Prostate gland (tissue), 2 donors: ENCODE data around the gene ZNF487. TPM values are rescaled to one million over a fixed set of nuclear protein-coding genes. Genes with fewer than 3 reads are reported as not detected.
"Not testable (repeated sequence)": the region's sequence is repeated elsewhere in the genome, so short reads cannot be mapped to it uniquely, and the experiment has no call there.

Experiments
- DNase-seq: peaks from one replicate; pipeline ENCODE4 v3.0.0-alpha.2; 2019; ENCODE audit warnings: low spot score
- H3K27ac ChIP-seq, 2 donors: fragments of 200-600 bp; sonication (generic); 2 replicates each; pipeline ENCODE4 v1.5.1; 2017 to 2019
- H3K27me3 ChIP-seq: fragments of 200-600 bp; sonication (generic); replicated peaks from 2 replicates; pipeline ENCODE4 v1.5.1; 2019; ENCODE audit not compliant: insufficient read depth
- H3K36me3 ChIP-seq, 2 donors: fragments of 200-600 bp; sonication (generic); 1 replicate in 1 of 2; 2 replicates in 1 of 2; pipeline versions ENCODE4 v1.5.1 to v1.8.1; 2017 to 2019
- H3K4me1 ChIP-seq: fragments of 200-600 bp; sonication (generic); replicated peaks from 2 replicates; pipeline ENCODE4 v1.5.1; 2019
- H3K4me3 ChIP-seq, 2 donors: fragments of 200-600 bp; sonication (generic); 2 replicates each; pipeline ENCODE4 v1.5.1; 2017 to 2019
- H3K9me3 ChIP-seq: fragments of 200-600 bp; sonication (generic); 2 replicates; pipeline ENCODE4 v1.5.1; 2017
- CTCF ChIP-seq, 4 experiments: fragments of 200-600 bp in 2 of 4; fragments of 450-650 bp in 2 of 4; sonication (generic) in 2 of 4; IDR thresholded peaks; 1 replicate in 3 of 4; 2 replicates in 1 of 4; pipeline ENCODE4 v1.5.1; 2016 to 2019; ENCODE audit warnings: antibody characterized with exemption in 4 of 4, mild to moderate bottlenecking in 2 of 4, moderate library complexity in 2 of 4
- POLR2A ChIP-seq: fragments of 450-650 bp; IDR thresholded peaks from one replicate; pipeline ENCODE4 v1.6.1; 2016; ENCODE audit warnings: antibody characterized with exemption, mild to moderate bottlenecking
- POLR2AphosphoS5 ChIP-seq: sonication (generic); formaldehyde crosslinking; IDR thresholded peaks from one replicate; pipeline ENCODE4 v1.6.1; 2017; ENCODE audit warnings: antibody characterized with exemption
- WGBS: methylation state at CpG from one replicate; pipeline ENCODE4 v1.1.5; 2018; 5-methylcytosine and 5-hydroxymethylcytosine counted together
- intact Hi-C: fragments of 100-400 bp; cut with DNase I; formaldehyde crosslinking; loops from one replicate; pipeline ENCODE4 v1.14.2; 2022
- total RNA-seq, 2 donors: library from RNA; depleted of rRNA; stranded (reverse); fragments of >200 nt; gene quantifications; one replicate each; pipeline ENCODE4 v1.1.0, GENCODE V29; 2016

Gene ZNF487
- total RNA-seq, 2 donors from 2014 or later: 6.6 to 12.5 TPM

- intact Hi-C loops: no loop called here
- no peak overlapping the region for H3K27ac ChIP-seq
- TF ChIP-seq POLR2A (no peak), POLR2AphosphoS5 (no peak), CTCF (IDR thresholded peaks at IDR 0.05) (no peak)
- no peaks in the 10 kb centered on the region for H3K9me3 ChIP-seq
- peaks cover 0 to 53% of the 10 kb centered on the region in 2 donors for H3K36me3 ChIP-seq
- H3K4me3 ChIP-seq: no peak overlapping the region
- no peak for DNase-seq
- WGBS: 86% methylated on average over 6 of the region's 6 CpGs
- H3K27me3 ChIP-seq: no peaks in the 10 kb centered on the region
- H3K4me1 ChIP-seq: peaks cover 2% of the 10 kb centered on the region
These were observed 45.4 kb upstream of the ZNF487 start for GRCh38 chr10:43391496-43391895.

- intact Hi-C loops: no loop called here
- no peak overlapping the region for H3K4me3 ChIP-seq
- no peak overlapping the region for H3K27ac ChIP-seq
- 82% methylated on average over 3 of the region's 3 CpGs for WGBS
- H3K4me1 ChIP-seq: peaks cover 2% of the 10 kb centered on the region
- no peaks in the 10 kb centered on the region for H3K27me3 ChIP-seq
- DNase-seq: no peak
- TF ChIP-seq CTCF (IDR thresholded peaks at IDR 0.05) (no peak), POLR2A (no peak), POLR2AphosphoS5 (no peak)
- peaks cover 0 to 40% of the 10 kb centered on the region in 2 donors for H3K36me3 ChIP-seq
- no peaks in the 10 kb centered on the region for H3K9me3 ChIP-seq
These were observed 44.2 kb upstream of the ZNF487 start for GRCh38 chr10:43392748-43393147.

GRCh38 chr10:43393186-43393585, 43.7 kb upstream of the ZNF487 start:
- H3K4me3 ChIP-seq, H3K27me3 ChIP-seq, intact Hi-C loops, H3K4me1 ChIP-seq, H3K27ac ChIP-seq, DNase-seq, H3K9me3 ChIP-seq: not testable (repeated sequence)
- peaks cover 0 to 36% of the 10 kb centered on the region in 2 donors for H3K36me3 ChIP-seq
- WGBS: 93% methylated on average over 11 of the region's 11 CpGs

- no peak overlapping the region for H3K27ac ChIP-seq
- 78% methylated on average over 3 of the region's 3 CpGs for WGBS
- peaks cover 5% of the 10 kb centered on the region for H3K4me1 ChIP-seq
- no peak for TF ChIP-seq POLR2A
- TF ChIP-seq POLR2AphosphoS5: no peak
- no peak for TF ChIP-seq CTCF (IDR thresholded peaks at IDR 0.05)
- peaks cover 0 to 30% of the 10 kb centered on the region in 2 donors for H3K36me3 ChIP-seq
- no peak for DNase-seq
- no peak overlapping the region for H3K4me3 ChIP-seq
- intact Hi-C loops: no loop called here
- no peaks in the 10 kb centered on the region for H3K9me3 ChIP-seq
- no peaks in the 10 kb centered on the region for H3K27me3 ChIP-seq
These were observed 43.1 kb upstream of the ZNF487 start for GRCh38 chr10:43393606-43394360.

GRCh38 chr10:43394868-43395267, 42.0 kb upstream of the ZNF487 start:
- H3K9me3 ChIP-seq: no peaks in the 10 kb centered on the region
- H3K36me3 ChIP-seq: peaks cover 0 to 28% of the 10 kb centered on the region in 2 donors
- H3K4me1 ChIP-seq: peaks cover 5% of the 10 kb centered on the region
- no peak for TF ChIP-seq POLR2A
- no peak for TF ChIP-seq CTCF (IDR thresholded peaks at IDR 0.05)
- no peak for TF ChIP-seq POLR2AphosphoS5
- DNase-seq: no peak
- 76% methylated on average over 6 of the region's 6 CpGs for WGBS
- H3K27ac ChIP-seq: peak overlapping the region; percentile 99 to 100
- intact Hi-C loops: no loop called here
- peak overlapping the region; percentile 71 to 90 for H3K4me3 ChIP-seq
- no peaks in the 10 kb centered on the region for H3K27me3 ChIP-seq
